ENCODE data around the gene LASP1NB.

The LASP1NB gene

GRCh38 chr17:38888842-38889241 lies 36.6 kb upstream of the LASP1NB start:
- DNase-seq (ENCODE audit: low read depth, low spot score) (no peak), ATAC-seq (no peak)
- CTCF ChIA-PET: no interaction called here
- Histone ChIP-seq H3K4me3 (ENCODE audit: low read depth in 2 of 2, low read length in 2 of 2) (no peak overlapping the region), H3K9me3 (ENCODE audit: control insufficient read depth, insufficient read depth, low read depth, low read length) (no peaks in the 10 kb centered on the region), H3K27me3 (ENCODE audit: control insufficient read depth, insufficient read depth, low read length) (no peaks in the 10 kb centered on the region), H3K36me3 (ENCODE audit: control insufficient read depth, insufficient read depth, low read length) (no peaks in the 10 kb centered on the region), H3K27ac (ENCODE audit: low read length) (no peak overlapping the region), H3K4me1 (ENCODE audit: control insufficient read depth, insufficient read depth, low read length) (peaks cover 8% of the 10 kb centered on the region)
- POLR2A ChIA-PET: interaction anchor here (0.7 kb wide), 1 partner anchor 15 kb away, joined by 3 read pairs; no protein-coding TSS in a partner anchor
- no TSS peak for BruUV-seq (replicated peaks)
- in situ Hi-C loops (cut with HindIII; ENCODE audit: low pct_unique_long_range_greater_than_20kb, low sequenced_read_pairs): no loop called here
- intact Hi-C loops (cut with micrococcal nuclease; ENCODE audit: unreplicated experiment): no loop called here
- no peak for TF ChIP-seq TCF7L2 (IDR thresholded peaks at IDR 0.05; ENCODE audit: low read depth, low read length)
- TF ChIP-seq REST (IDR thresholded peaks at IDR 0.05; ENCODE audit: insufficient read depth in 1 of 2, low read depth in 2 of 2, low read length in 1 of 2): no peak
- no peak for TF ChIP-seq POLR2AphosphoS5 (IDR thresholded peaks at IDR 0.05; ENCODE audit: low read depth, low read length)
- no peak for TF ChIP-seq SIN3A (IDR thresholded peaks at IDR 0.05; ENCODE audit: borderline replicate concordance, insufficient read depth, low read depth, low read length)
- TF ChIP-seq CTCF (IDR thresholded peaks at IDR 0.05): no peak

GRCh38 chr17:38889745-38890409 lies 35.5 kb upstream of the LASP1NB start:
- no peak for TF ChIP-seq CTCF (IDR thresholded peaks at IDR 0.05)
- no peak for TF ChIP-seq SIN3A (IDR thresholded peaks at IDR 0.05; ENCODE audit: borderline replicate concordance, insufficient read depth, low read depth, low read length)
- TF ChIP-seq POLR2AphosphoS5 (IDR thresholded peaks at IDR 0.05; ENCODE audit: low read depth, low read length): no peak
- TF ChIP-seq REST (IDR thresholded peaks at IDR 0.05; ENCODE audit: insufficient read depth in 1 of 2, low read depth in 2 of 2, low read length in 1 of 2): no peak
- DNase-seq (ENCODE audit: low read depth, low spot score) (no peak), ATAC-seq (no peak)
- CTCF ChIA-PET: no interaction called here
- Histone ChIP-seq H3K4me3 (ENCODE audit: low read depth in 2 of 2, low read length in 2 of 2) (no peak overlapping the region), H3K4me1 (ENCODE audit: control insufficient read depth, insufficient read depth, low read length) (peaks cover 7% of the 10 kb centered on the region), H3K9me3 (ENCODE audit: control insufficient read depth, insufficient read depth, low read depth, low read length) (no peaks in the 10 kb centered on the region), H3K27ac (ENCODE audit: low read length) (no peak overlapping the region), H3K36me3 (ENCODE audit: control insufficient read depth, insufficient read depth, low read length) (no peaks in the 10 kb centered on the region), H3K27me3 (ENCODE audit: control insufficient read depth, insufficient read depth, low read length) (no peaks in the 10 kb centered on the region)
- in situ Hi-C loops (cut with HindIII; ENCODE audit: low pct_unique_long_range_greater_than_20kb, low sequenced_read_pairs) (no loop called here), intact Hi-C loops (cut with micrococcal nuclease; ENCODE audit: unreplicated experiment) (no loop called here)
- POLR2A ChIA-PET: interaction anchor here (0.7 kb wide), 1 partner anchor 16 kb away, joined by 3 read pairs; no protein-coding TSS in a partner anchor
- BruUV-seq (replicated peaks): no TSS peak

All from Panc1 (cell line).